Calu3 (cell line): ENCODE measurements around the gene USH2A. TPM values are rescaled to one million over a fixed set of nuclear protein-coding genes. Genes with fewer than 3 reads are reported as not detected.

Experiments used
- BruUV-seq: library from RNA; stranded (reverse); fragments of 400-500 nt; replicated peaks from 2 replicates; lab custom pipeline; 2021; lab: Mats Ljungman, UMichigan
- CTCF ChIA-PET: fragments of 300-600 bp; sonication (Branson Sonifier 250); formaldehyde crosslinking; loops from one replicate; lab custom pipeline; 2022; ENCODE audit warnings: antibody characterized with exemption; lab: Charles Lee
- DNase-seq: peaks from one replicate; pipeline ENCODE4 v3.0.0; 2022
- H3K27ac Mint-ChIP-seq: one replicate; pipeline ENCODE4 v1.8.0; 2022; ENCODE audit warnings: mixed read lengths; ENCODE audit not compliant: unreplicated experiment
- H3K27me3 Mint-ChIP-seq: one replicate; pipeline ENCODE4 v1.8.0; 2022; ENCODE audit warnings: mixed read lengths; ENCODE audit not compliant: unreplicated experiment
- H3K36me3 Mint-ChIP-seq: one replicate; pipeline ENCODE4 v1.8.0; 2022; ENCODE audit warnings: mild to moderate bottlenecking, moderate library complexity, mixed read lengths; ENCODE audit not compliant: insufficient read depth, unreplicated experiment
- H3K4me1 Mint-ChIP-seq: one replicate; pipeline ENCODE4 v1.8.0; 2022; ENCODE audit warnings: mild to moderate bottlenecking, low read depth, mixed read lengths; ENCODE audit not compliant: unreplicated experiment
- H3K4me3 Mint-ChIP-seq: one replicate; pipeline ENCODE4 v1.8.0; 2022; ENCODE audit warnings: mild to moderate bottlenecking, low read depth, moderate library complexity, mixed read lengths; ENCODE audit not compliant: unreplicated experiment
- H3K9me3 Mint-ChIP-seq: one replicate; pipeline ENCODE4 v1.8.0; 2022; ENCODE audit warnings: low read depth, mixed read lengths; ENCODE audit not compliant: unreplicated experiment
- CTCF ChIP-seq: fragments of 200-600 bp; IDR thresholded peaks from one replicate; pipeline ENCODE4 v1.8.0; 2022; ENCODE audit warnings: antibody characterized with exemption; ENCODE audit not compliant: unreplicated experiment
- intact Hi-C: fragments of 100-400 bp; cut with micrococcal nuclease; formaldehyde crosslinking; loops from one replicate; pipeline ENCODE4 v1.10.0; 2022; ENCODE audit not compliant: unreplicated experiment
- total RNA-seq: library from RNA; stranded (reverse); gene quantifications from 2 replicates; pipeline ENCODE4 v1.2.3, GENCODE V29; 2022

The USH2A gene
- total RNA-seq, 1 experiment from 2014 or later, result not detected

- Mint-ChIP-seq H3K9me3 (no peaks in the 10 kb centered on the region), H3K27me3 (no peaks in the 10 kb centered on the region), H3K4me3 (no peak overlapping the region), H3K4me1 (no peaks in the 10 kb centered on the region), H3K36me3 (no peaks in the 10 kb centered on the region), H3K27ac (no peak overlapping the region)
- BruUV-seq, result no TSS peak
- CTCF ChIA-PET, result interaction anchor here (1.0 to 1.2 kb wide), 3 partner anchors 14 to 510 kb away, joined by 3 to 6 read pairs (median 4); no protein-coding TSS in a partner anchor
- no peak for TF ChIP-seq CTCF
- DNase-seq, result no peak
- intact Hi-C loops, result no loop called here
These were observed 712.4 kb downstream of the USH2A start for GRCh38 chr1:215710899-215711225.

- Mint-ChIP-seq H3K4me1 (no peaks in the 10 kb centered on the region), H3K27me3 (no peaks in the 10 kb centered on the region)
- peak; percentile 53 for DNase-seq
These were observed 713.0 kb downstream of the USH2A start for GRCh38 chr1:215710036-215710898.

GRCh38 chr1:215704089-215704860, 719.0 kb downstream of the USH2A start:
- Mint-ChIP-seq H3K27ac (no peak overlapping the region), H3K9me3 (peaks cover 6% of the 10 kb centered on the region), H3K4me3 (no peak overlapping the region), H3K36me3 (no peaks in the 10 kb centered on the region), H3K4me1 (peaks cover 6% of the 10 kb centered on the region), H3K27me3 (peaks cover 13% of the 10 kb centered on the region)
- CTCF ChIA-PET, result interaction anchor here (0.6 kb wide), 1 partner anchor 66 kb away, joined by 3 read pairs; no protein-coding TSS in a partner anchor
- intact Hi-C loops, result no loop called here
- no peak for TF ChIP-seq CTCF
- no TSS peak for BruUV-seq
- DNase-seq, result peak; percentile 6

More at GRCh38 chr1:215710036-215710898, 713.0 kb downstream of the USH2A start:
- no peak overlapping the region for H3K27ac Mint-ChIP-seq
- no peaks in the 10 kb centered on the region for H3K36me3 Mint-ChIP-seq
- H3K4me3 Mint-ChIP-seq, result no peak overlapping the region
- H3K9me3 Mint-ChIP-seq, result no peaks in the 10 kb centered on the region
- BruUV-seq, result no TSS peak
- intact Hi-C loops, result no loop called here
- TF ChIP-seq CTCF, result peak; percentile 54
- CTCF ChIA-PET, result interaction anchor here (0.6 to 1.2 kb wide), 4 partner anchors 13 to 511 kb away, joined by 3 to 6 read pairs (median 4); no protein-coding TSS in a partner anchor

- no TSS peak for BruUV-seq
- no peak overlapping the region for H3K27ac Mint-ChIP-seq
- TF ChIP-seq CTCF, result peak; percentile 55
- intact Hi-C loops, result loop anchor here (1.0 to 5.0 kb wide), 7 partner anchors 140 to 1061 kb away; no protein-coding TSS in a partner anchor
- peak; percentile 25 for DNase-seq
- no peaks in the 10 kb centered on the region for H3K27me3 Mint-ChIP-seq
- H3K9me3 Mint-ChIP-seq, result no peaks in the 10 kb centered on the region
- H3K4me1 Mint-ChIP-seq, result no peaks in the 10 kb centered on the region
- H3K36me3 Mint-ChIP-seq, result no peaks in the 10 kb centered on the region
- CTCF ChIA-PET, result interaction anchor here (0.9 to 1.4 kb wide), 2 partner anchors 116 to 437 kb away, joined by 4 read pairs; no protein-coding TSS in a partner anchor
- no peak overlapping the region for H3K4me3 Mint-ChIP-seq
These were observed 741.0 kb downstream of the USH2A start for GRCh38 chr1:215682232-215682631.
